Activated CD8-positive, alpha-beta memory T cell treated with anti-CD3 and anti-CD28 coated beads, Interleukin-2, amount 50 U/mL, for 24 hours (primary cell): ENCODE results near the gene ABCD3.
"Not testable (repeated sequence)": the region's sequence is repeated elsewhere in the genome, so short reads cannot be mapped to it uniquely, and the experiment has no call there.

Experiments used
- DNase-seq: peaks from one replicate; pipeline ENCODE4 v3.0.0-alpha.2; 2020; ENCODE audit errors: extremely low read depth

Gene ABCD3

DNA sequence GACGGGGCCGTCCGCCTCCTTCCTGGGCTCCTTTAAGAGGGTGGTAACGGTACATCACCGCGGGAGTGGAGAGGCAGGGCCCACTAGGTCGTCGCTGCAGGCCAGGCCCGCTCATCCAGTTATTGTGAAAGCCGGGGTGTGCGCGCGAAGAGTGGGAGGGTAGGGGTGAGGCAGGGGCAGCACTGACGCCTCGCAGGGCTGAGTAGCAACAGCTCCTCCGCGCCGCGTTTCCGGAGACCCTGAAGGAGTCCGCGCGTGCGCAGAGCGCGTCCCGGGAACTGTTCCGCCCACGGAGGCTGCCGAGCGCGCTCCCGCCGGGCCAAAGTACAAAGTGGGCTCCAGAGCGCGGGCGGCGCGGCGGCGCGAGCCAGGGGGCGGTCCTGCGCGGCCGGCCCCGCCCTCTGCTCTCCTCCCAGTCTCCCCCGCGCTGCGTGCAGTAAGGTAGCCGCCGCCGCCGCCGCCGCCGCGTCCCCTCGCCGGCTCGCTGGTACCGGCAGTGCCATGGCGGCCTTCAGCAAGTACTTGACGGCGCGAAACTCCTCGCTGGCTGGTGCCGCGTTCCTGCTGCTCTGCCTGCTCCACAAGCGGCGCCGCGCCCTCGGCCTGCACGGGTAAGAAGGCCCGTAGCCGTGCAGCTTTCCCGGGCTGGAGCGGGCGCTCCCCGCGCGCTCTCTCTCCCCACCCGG is at the start of gene ABCD3:
Gene ABCD3, plus strand, starts transcription at position 412 of the 686 bp plus-strand sequence. Its CDS starts 90 bp downstream, at position 502.
- peak; percentile 93 for DNase-seq

DNA sequence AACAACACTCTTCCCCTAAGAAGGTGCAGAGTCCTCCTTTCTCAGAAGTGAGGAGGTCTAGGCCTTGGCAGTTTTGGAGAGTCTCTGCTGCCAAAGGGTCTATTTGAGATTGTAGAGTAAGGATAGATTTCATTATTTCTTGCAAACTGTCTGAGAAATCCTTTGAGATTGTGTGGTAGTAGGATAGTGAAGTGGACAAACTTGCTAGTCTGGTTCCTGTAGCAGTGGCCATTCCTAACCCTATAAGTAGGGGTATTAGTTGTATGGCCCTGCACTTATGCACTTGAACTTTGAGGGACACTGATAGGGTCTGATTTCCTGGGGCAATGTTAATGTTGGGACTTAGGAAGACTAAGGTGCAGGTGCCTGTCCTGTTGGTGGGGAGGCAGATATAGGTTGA is 45.4 kb upstream of the ABCD3 start:
- DNase-seq: not testable (repeated sequence)

DNA sequence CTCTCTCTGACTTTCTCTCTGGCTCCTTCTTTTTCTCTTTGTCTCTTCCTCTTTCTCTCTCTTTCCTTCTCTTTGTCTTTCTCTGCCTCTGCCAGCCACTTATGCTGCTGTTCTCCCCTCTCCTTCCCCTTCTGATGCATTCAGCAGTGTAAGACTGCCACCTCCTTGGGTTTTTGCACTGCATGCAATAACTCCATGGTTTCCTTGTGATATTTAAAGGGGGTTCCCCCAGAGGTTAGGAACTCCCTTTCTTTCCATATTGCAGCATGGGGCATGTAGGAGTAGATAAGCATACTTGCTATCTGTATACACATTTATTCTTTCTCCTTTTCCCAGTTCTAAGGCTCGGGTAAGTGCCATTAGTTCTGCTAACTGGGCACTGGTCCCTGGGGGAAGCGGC is 44.9 kb upstream of the ABCD3 start:
- not testable (repeated sequence) for DNase-seq

DNA sequence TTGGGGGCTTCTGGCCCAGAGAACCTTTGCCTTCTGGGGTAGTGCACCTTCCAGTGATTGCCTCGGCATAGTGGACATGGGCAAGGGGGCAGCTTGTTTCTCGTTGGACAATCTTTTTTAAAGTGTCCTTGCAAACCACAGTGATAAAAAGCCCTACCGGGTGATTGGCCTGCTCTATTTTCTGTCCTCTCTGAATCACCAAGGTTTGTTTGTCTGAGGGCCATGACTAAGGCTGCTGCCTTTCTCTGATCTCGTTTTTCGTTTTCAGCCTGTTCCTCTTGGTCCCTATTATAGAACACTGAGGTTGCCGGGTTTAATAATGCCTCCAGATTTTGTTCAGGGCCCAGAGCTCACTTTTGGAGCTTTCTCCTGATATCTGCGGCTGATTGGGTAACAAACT is 42.5 kb upstream of the ABCD3 start:
- not testable (repeated sequence) for DNase-seq

DNA sequence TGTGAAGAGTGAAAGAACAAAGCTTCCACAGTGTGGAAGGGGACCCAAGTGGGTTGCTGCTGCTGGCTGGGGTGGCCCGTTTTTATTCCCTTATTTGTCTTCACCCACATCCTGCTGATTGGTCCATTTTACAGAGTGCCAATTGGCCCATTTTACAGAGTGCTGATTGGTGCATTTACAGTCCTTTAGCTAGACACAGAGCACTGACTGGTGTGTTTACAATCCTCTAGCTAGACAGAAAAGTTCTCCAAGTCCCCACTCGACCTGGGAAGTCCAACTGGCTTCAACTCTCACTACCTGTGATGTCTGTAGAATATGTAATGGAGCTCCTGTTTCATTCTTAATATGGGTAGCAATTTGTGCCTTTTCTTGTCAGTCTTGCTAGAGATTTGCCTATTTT is 39.7 kb upstream of the ABCD3 start:
- DNase-seq: not testable (repeated sequence)

DNA sequence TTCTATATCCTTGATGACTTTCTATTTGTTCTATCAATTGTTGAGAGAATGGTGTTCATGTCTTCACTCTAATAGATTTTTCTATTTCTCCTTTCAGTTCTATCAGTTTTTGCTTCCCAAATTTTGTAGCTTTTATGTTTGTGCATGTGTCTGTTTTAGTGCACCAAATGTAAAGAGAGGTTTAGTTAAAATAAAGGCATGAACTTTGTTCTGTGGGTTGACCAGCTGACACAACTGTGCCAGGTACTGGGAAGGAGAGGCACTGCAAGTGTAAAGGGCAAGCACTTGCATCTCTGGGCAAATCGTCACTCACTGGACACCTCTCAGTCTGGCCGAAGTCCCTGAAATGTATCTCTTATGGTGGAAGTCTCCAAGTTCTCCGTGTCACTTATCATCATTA is 38.6 kb upstream of the ABCD3 start:
- no peak for DNase-seq

DNA sequence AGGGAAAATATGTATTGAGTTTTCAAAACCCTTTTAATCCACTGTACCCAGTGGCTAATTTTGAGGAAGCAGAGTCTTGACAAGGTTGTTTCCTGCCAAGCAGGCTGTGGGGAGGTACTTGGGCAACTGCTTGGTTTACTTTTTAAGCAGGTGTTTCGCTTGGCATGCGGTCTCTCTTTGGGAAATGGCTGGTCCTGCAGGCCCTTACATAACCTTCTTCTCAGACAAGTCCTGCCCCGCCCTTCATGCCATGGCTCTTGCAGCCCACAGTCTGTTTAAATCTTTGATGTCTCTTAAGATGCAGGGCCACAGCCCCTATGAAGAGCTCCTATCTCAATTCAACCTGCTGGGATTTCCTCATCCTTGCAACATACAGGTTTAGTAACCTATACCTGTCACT is 36.0 kb upstream of the ABCD3 start:
- no peak for DNase-seq

DNA sequence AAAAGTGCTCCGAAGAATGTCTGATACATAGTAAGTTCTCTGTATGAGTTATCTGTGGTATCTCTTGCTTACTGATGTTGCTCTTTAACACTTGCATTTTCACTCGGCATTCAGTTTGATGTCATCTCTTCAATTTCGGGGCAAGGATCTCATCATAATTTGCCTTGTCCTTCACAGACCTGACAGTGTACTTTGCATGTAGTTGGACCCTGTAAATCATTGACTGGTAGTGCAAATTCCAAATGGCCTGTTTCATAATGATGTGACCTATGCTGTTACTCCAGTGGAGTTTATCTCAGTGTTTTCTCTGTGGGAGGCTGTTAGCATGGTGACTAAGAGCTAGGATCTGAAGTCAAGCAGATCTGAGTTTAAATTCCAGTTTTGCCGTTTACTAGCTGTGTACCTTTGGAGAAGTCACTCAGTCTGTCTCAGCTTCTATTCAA is 34.2 kb upstream of the ABCD3 start:
- DNase-seq: no peak

DNA sequence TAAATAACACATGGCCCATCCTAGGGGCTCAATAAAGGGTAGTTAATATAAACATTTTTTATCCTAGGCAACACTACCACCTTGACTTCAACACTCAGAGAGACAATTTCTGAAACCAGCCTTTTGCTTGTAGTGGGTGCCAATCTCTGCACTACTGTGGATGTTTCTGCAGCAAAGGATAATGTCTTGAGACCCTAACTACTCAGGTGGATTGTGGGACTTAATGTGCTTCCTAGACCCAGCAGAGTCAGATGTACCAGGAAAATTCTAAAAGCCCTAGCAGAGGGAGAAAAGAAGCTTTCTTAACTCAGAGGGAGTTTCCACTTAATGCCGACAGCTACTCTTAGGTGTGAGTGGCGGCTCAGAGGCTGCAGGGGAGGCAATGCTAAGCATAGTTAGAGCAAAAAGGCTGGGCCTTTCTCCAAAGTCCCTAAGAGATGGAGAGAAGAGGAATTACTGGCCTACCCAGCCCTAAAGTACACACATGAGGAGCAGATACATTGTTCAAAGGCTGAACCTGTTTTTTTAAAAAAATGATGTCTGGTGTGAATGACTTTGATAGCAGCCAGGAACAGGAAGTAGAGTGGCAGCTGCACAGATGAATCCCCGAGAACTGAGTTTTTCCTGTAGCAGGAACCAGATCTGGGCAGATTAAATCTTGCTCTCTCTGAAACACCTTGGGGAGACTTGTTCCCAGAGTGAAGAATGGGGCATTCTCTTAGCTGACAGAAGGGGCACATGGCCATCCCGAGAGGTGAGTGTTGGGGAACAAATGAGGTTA is 33.5 kb upstream of the ABCD3 start:
- DNase-seq: no peak

DNA sequence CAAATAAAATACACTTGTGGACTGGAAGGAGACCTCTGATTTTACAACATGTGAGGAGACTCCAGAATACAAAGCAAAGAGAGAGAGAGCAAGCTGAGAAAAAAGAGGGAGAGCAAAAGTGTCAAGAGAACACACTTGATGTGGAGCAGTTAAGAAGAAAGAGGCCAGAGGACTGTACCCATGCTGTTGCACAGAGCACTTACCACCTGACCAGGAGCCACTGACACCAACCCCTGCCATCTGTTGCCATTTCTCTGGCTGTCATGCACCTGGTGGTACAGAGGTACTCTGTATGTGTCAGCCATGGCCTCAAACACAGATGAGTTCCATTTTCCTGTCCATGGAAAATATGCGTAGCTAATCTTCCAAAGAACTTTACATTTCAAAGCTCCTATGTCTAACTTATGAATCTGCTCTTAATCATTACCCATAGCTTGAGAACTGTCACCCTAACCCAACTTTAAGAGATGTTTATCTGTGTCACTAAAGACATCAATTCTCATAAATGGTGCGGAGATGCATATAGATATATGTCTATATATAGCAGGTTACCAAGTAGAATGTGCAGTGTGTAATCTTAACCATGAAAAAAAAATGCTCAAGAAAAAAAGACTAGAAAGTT is 32.8 kb upstream of the ABCD3 start:
- DNase-seq: no peak

DNA sequence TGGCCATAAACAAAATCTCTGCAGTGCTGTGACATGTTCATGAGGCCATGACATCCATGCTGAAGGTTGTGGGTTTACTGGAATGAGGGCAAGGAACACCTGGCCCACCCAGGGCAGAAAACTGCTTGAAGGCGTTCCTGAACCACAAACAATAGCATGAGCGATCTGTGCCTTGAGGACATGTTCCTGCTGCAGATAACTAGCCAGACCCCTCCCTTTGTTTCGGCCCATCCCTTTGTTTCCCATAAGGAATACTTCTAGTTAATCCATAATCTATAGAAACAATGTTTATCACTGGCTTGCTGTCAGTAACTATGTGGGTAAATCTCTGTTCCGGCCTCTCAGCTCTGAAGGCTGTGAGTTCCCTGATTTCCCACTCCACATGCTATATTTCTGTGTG is 28.9 kb upstream of the ABCD3 start:
- no peak for DNase-seq

DNA sequence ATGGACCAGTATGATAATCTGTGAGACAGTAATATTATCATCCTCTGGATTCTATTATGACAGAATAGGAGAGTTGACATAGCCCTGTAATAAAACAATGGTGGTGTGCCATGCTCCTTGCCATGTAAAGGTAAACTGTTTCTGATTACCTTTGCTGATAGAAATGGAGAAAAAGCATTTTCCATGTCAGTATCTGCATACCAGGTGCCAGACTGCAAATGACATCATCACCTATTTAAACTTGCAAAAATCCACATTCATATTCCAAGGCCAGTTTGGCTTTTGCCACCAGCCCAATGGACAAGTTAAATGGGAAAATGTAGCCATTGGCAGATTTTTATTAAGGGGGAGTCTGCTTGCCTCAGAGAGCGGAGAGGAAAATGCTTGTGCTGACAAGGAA is 23.9 kb upstream of the ABCD3 start:
- DNase-seq: no peak

DNA sequence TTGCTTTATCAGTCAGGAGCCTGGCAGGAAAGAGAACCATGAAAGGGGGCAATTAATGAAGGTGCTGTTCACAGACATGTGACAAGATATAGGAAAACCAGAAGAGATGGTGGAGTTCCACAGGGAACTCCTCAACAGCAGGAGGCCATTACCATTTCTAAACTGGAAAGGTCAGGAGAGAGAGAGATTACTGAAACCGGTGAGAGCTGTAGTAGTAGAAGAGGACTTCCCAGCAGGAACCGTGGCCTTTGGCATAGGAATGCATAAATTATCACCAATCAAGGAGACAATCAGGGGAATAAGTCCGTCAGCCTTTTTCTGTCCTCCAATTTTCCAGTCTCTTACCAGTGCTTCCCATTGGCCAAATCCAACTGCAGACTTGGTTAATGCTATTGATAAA is 23.0 kb upstream of the ABCD3 start:
- DNase-seq: no peak

DNA sequence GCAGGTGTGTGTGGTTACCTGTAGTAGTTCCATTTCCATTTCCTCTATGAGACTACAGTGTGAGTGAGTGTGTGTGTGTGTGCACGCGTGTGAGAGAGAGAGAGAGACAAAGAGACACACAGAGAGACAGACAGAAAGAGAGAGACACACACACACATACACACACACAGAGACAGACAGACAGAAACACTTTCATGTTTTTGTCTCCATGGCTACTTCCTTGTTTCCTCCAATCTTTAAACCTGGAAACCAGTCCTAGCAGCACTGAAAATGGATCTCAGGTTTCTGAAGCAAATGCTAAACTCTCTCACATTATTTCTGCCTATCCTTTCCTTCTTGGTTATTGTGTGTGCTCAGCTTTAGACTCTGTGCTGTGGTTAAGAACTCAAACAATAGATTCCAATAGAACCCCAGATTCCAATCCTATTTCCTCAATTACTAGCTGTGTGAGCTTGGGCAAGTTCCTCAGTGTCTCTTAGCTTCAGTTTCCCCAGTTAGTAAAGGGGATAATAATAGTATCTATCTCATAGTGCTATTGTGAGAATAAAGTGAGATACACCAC is 22.4 kb upstream of the ABCD3 start:
- DNase-seq: no peak

DNA sequence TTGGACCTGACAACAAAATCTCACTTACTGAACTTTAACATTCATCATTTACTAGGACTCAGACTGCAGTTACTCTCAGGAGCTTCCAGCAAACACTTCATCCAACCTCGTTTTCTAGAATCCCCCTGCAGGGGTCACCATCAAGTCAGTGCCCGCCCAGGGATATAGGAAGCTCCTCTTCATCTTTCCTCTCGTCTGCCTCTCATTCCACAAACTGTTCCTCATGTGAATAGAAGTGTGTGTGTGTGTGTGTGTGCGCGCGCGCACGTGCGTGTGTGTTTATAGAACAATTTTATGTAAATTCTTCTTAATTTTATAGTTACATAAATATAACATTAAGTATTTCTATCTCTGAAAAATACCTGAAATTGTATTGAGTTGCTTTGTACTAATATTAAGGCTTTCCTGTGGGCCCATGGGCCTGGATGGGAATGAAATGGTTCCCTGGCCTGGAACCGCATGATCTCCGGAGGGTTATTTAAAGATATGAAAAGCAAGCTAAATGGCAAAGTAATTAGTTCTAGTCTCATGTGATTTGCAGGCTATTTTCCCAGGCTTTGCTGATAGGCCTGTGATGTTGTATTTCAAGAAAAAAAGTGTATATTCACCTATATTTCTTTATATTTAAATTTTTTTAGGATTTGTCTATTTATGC is 21.7 kb upstream of the ABCD3 start:
- DNase-seq: no peak

DNA sequence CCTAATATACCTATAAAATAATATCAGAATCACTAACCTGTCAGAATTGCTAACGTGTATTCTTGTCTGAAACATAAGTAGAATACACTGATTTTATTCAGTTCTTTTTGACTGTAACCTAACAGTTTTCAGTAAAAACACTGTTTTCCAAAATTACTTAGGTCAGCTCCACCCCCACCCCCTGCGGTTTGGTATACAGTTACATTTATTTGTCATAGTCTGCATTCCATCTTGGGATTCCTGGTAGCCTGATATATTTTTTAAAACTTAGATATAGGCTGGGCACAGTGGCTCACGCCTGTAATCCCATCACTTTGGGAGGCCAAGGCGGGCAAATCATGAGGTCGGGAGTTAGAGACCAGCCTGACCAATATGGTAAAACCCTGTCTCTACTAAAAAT is 19.8 kb upstream of the ABCD3 start:
- DNase-seq: no peak

DNA sequence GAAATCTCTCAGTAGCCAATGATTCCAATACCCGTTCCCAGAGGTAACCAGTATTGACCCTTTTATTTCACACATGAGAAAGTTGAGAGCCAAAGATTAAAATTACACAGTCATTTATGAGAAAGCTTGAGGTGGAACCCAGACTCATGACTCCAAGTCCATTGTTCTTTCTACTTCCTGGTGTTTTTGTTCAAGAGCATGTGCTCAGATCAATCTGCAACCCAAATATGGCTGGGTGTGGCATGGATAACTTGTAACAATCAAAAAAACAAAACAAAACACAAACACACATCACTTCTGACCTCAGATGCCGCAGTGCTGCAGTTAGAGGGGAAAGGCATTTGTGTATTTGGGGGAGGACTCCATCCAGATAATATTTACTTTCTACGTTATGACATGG is 18.7 kb upstream of the ABCD3 start:
- DNase-seq: no peak

DNA sequence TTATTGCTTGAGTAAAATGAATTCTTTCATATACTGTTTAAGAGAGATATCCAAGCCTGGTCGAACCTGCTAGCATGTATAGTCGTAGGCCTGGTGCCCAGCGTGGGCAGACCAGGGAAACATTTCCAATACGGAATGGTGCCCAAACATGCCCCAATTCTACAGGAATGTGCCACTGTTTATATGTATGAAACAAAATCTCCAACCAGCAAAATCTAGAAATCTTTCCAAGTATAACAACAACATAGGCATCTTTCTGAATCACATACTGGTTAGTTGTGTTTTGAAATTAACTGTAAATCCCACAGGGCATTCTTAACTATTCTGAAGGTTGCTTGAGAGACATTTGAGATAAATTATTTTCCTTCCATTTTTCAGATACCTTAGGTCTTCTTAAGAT is 17.0 kb upstream of the ABCD3 start:
- no peak for DNase-seq

DNA sequence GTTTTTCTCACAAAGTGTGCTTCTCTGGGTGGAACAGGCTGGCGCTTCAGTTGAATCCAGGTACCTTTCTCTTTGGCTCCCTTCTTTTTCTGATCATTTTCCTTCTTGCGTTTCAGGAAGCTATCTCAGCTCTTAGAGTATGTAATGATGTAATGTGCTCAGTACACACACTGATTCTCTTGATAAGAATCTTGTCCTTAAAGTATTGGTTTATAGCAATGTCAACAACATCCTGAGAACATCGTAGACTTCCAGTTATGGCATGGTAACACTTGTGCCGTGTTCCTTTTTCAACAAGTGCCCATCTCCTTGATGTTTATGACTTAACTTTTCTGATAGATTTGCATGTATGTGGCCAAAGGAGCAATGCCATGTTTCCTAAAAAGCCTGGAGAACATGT is 11.7 kb upstream of the ABCD3 start:
- no peak for DNase-seq

DNA sequence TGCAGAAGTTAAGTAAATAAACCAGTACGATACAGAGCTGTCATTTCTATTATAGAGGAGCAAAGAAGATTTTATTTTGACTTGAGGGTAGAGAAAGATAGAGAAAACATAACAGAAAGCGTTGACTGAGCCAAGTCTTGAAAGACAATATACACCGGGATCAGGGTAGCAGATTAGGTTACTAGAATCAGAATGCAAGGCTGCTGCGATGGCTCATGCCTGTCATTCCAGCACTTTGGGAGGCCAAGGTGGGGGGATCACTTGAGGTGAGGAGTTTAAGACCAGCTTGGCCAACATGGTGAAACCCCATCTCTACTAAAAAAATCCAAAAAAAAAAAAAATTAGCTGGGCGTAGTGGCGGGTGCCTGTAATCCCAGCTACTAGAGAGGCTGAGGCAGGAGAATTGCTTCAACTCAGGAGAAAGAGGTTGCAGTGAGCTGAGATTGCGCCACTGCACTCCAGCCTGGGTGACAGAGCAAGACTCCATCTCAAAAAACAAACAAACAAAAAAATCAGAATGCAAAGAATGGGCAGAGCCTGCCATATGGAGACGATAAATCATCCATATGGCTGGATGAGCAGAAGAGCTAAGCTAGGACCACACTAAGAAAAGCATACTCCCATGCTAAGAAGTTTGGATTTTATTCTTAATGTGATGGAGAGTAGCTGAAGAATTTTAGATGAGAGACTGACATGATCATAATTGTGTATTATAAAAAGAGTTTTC is 9.9 kb upstream of the ABCD3 start:
- no peak for DNase-seq

DNA sequence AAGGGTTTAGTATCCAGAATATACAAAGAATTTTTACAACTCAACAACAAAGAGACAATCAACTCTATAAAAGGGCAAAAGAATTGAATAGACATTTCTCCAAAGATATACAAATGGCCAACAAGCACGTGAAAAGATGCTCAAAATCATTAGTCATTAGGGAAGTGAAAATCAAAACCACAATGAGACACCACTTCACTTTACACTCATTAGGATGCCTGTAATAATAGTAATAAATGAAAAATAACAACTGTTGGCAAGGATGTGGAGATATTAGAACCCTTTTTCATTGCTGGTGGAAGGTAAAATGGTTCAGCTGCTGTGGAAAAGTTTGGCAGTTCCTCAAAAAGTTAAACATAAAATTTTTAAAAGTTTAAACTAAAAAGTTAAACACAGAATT is 7.0 kb upstream of the ABCD3 start:
- no peak for DNase-seq
